ENCODE data around the gene CNEP1R1.
A peak's percentile ranks its signal among the peaks of the same experiment; 100 is the strongest.
"Not testable (repeated sequence)": the region's sequence is repeated elsewhere in the genome, so short reads cannot be mapped to it uniquely, and the experiment has no call there.

Gene CNEP1R1, protein sequence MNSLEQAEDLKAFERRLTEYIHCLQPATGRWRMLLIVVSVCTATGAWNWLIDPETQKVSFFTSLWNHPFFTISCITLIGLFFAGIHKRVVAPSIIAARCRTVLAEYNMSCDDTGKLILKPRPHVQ

DNA sequence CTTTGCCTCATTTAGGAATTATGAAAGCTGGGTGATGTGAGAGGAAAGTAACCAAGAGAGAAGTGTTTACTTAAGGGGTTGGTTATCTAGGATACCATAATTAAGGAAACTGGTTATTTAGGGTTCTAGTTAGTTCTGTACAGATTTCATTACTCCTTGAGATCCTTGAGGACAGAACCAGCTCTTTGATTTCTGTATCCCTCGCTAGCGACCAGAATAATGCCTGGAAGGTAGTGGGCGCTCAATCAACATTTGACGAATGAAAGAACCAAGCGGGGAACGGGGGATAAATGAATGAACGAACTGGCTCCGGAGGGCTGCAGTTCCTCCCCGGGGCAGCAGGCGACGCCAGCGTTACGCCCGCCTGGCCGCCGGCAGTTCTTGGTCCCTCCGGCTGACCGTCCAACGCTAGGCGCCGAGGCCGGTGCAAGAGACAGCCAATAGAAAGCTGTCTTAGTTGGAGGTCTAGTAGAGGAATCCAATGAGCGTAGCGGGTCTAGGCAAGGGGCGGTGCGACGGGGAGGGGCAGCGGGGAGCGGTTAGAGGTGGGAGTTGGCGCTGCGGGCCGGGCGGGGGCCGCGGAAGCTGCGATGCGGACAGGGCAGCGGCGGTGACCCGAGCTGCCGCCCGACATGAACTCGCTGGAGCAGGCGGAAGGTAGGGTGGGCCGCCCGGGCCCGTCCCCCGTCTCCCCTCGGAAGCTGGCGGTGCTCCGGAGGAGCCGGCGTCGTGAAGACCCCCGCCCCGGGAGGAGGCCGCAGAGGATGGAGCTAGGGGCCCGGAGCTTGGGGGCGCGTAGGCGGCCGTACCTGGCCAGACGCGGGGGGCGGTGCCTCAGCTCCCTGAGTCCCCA lies at the start of gene CNEP1R1:
CNEP1R1 (plus strand) TSS at position 542 of the 853 bp plus-strand sequence; CDS start at position 633, 91 bp downstream.
- peak; percentile 70 for DNase-seq

- no peak for DNase-seq
These were observed 47.6 kb upstream of the CNEP1R1 start for GRCh38 chr16:49977427-49977826.

GRCh38 chr16:49978569-49979326 lies 46.3 kb upstream of the CNEP1R1 start:
- DNase-seq, result no peak

DNA sequence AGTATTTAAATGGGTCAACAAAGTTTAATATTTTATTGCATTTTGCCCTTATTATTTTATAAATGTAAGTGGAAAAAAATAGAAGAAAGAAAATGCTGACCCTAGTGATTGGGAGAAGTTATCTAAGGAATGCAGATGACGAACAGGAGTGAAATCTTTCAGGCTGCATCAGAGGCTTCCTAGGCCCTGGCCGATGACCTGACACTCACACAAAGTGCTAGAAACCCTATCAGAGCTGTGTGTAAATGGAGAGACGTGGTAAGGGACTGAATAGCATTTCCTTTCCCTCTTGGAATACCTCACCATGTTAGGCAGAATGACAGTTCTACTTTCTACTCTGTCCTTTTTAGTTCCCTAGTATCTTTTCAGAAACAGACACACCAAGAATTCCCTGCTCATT lies 44.9 kb upstream of the CNEP1R1 start:
- no peak for DNase-seq

DNA sequence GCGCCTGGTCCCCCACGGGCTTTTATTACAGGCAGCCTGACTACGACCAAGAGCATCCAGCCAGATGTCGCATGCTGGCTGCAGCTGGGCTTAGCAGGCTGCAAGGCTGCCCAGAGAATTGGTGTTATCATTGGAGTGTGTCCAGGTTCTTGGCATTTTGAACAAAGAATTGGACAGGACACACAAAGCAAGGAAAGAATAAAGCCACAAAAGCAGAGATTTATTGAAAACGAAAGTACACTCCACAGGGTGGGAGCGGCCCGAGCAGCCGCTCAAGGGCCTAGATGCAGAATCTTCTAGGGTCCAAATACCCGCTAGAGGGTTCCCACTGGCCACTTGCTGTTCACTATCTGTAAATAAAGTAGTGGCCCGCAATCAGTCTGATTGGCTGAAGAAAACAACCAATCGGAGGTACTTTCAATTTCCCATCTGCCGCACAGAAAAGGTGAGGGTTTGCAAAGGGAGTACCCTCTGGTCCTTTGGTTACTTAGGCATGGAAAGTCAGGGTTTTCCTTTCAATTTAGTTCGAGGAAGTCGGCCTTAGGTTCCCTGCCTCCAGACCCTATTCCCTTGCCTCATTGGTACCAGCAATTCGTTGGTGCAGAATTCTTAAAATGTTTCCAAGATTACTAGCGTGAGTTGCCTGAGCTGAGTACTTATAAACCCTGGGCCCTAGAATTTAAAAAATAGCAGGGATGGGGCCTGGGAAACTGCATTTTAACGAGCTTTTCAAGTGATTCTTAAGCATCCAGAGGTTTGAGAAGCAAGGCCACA lies 38.5 kb upstream of the CNEP1R1 start:
- DNase-seq, result peak; percentile 0

- DNase-seq, result no peak
These were observed 37.6 kb upstream of the CNEP1R1 start for GRCh38 chr16:49987381-49987780.

- no peak for DNase-seq
These were observed 32.2 kb upstream of the CNEP1R1 start for GRCh38 chr16:49992825-49993224.

DNA sequence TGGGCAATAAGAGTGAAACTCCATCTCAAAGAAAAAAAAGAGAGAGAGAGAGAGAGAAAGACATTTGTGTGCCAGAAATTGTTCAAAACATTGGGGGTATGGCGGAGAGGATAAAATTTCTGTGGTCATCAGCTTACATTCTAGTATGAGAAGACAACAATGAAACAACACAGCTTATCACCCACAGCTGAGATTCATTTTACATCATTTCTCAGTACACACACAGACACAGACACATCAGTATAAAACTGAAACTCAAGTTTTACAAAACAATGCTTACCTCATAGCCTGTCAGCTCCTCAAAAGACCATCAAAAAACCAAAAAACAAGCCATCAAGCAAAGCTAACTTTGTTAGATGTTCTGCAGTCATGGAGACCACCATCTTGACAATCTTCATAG lies 31.4 kb upstream of the CNEP1R1 start:
- no peak for DNase-seq

DNA sequence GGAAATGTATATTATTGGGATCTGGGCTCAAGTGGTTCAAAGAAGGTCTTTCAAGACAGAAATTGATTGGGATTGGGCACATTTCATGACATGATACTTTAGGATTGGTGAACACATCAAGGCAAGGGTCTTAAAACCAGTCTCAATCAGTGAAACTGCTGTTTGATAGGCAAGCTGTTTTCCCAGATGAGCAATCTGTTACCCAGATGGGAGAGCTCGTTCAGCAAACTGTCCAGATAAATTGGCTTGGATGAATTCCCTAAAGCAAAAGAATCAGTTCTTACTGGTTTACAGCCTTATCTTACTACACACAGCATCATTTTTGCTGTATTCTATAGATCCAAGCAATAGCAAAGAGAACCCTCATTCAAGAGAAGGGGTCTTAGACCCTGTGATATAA lies 31.0 kb upstream of the CNEP1R1 start:
- DNase-seq, result no peak

DNA sequence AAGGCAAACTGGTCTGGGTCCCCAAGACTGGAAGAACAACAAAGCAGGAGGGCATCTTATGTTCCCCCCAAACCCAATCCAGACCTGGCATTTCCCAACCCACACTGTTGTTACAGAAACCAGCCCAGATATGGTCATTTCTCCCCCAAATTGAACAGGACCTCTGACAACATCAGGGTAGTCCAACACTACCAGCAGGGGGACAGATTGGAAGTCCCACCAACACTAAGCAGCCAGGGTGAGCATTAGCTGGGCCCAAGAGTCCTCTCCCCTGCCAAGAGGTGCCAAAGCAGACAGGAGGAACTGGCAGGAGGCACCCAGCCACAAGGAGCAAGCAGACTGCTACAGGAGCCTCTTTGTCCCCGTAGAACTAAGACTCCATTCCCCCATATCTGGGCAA lies 29.3 kb upstream of the CNEP1R1 start:
- DNase-seq, result no peak

- DNase-seq, result no peak
These were observed 27.2 kb upstream of the CNEP1R1 start for GRCh38 chr16:49997721-49998251.

DNA sequence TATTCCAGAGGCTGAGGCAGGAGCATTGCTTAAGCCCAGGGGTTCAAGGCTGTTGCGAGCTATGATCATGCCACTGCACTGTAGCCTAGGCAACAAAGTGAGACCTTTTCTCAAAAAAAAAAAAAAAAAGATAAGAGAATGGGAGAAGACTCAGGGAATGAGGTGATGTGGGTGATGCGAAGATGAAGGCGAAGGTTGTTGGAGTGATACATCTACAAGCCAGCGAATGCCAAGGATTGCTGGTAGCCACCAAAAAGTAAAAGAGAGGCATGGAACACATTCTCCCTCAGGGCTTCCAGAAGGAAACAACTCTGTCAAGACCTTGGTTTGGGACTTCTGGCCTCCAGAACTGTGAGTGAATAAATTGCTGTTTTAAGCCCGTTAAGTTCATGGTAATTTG lies 26.0 kb upstream of the CNEP1R1 start:
- no peak for DNase-seq

- DNase-seq, result no peak
These were observed 23.9 kb upstream of the CNEP1R1 start for GRCh38 chr16:50001144-50001543.

DNA sequence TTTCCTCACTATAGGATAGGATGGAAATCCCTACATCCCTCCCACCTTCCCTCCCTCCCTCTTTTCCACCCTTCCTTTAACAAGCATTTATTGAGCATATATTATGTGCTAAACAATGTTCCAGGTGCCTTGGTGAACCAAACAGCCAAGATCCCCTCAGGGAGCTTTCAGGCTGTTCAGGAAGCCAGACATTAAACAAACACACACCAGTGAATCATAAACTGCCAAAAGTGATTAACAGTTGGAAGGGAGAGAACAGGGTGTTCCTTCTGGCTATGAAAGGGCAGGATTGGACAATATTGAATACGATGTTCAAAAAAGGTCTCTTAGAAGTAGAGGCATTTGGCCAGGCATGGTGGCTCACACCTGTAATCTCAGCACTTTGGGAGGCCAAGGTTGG lies 22.8 kb upstream of the CNEP1R1 start:
- DNase-seq, result no peak

DNA sequence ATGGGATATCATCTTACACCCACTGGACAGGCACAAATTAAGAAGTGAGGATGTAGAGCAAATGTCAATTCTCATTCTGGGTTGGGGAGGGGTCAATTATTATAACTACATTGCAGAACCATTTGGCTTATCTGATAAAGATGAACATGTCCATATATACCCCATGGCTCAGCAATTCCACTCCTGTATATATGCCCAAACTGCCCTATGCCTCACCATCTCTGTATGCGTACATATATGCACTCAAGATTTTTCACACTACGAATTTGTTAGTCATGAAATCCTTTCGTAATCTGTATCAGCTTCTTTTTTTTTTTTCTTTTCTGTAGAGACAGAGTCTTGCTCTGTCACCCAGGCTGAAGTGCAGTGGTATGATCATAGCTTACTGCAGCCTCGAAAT lies 20.8 kb upstream of the CNEP1R1 start:
- no peak for DNase-seq

DNA sequence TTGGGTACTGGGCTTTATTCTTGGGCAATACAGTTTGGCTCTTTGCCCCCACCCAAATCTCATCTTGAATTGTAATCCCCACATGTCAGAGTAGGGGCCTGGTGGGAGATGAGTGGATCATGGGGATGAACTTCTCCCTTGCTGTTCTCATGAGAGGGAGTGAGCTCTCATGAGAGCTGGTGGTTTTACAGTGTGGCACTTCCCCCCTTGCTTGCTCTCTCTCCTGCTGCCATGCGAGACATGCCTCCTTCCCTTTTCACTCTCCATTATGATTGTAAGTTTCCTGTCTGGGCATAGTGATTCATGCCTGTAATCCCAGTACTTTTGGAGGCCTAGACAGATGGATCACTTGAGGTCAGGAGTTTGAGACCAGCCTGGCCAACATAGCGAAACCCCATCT lies 18.1 kb upstream of the CNEP1R1 start:
- DNase-seq, result no peak

GRCh38 chr16:50007744-50008143 lies 17.3 kb upstream of the CNEP1R1 start:
- DNase-seq, result no peak

- no peak for DNase-seq
These were observed 14.8 kb upstream of the CNEP1R1 start for GRCh38 chr16:50010212-50010611.

DNA sequence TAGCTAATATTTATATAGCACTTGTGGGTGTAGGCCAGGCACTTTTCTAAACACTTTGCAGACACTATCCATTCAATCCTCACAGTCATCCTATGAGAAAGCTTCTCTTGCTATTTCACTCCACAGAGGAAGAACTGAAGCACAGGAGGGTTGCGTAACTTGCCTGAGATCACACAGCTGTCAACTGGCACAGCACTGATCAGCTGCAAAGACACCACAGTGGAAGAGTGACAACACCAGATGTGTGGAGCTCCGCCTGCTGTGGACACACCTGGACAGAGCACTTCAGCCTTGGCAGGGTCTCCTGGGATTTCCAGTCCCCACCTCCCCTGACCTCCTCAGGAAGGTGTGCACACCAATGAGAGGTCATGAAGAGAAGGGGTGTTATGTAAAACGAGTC lies 13.3 kb upstream of the CNEP1R1 start:
- no peak for DNase-seq

DNA sequence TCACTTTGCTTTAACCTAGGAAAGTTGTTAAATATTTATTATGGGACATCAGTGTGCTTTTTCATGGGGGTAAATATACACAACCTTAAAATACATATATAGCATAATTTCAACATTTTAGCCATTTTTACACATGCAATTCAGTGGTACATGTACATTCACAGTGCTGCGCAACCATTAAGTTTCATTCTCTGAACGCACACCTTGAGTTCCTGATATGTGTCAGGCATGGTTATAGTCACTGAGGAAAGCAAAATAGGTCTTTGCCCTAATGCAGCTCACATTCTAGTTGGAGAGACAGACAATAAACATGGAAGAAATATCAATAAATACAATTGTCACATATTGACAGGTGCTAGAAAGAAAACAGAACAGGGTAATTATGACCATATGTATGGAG lies 12.8 kb upstream of the CNEP1R1 start:
- no peak for DNase-seq

- DNase-seq, result not testable (repeated sequence)
These were observed 10.8 kb upstream of the CNEP1R1 start for GRCh38 chr16:50014211-50014610.

DNA sequence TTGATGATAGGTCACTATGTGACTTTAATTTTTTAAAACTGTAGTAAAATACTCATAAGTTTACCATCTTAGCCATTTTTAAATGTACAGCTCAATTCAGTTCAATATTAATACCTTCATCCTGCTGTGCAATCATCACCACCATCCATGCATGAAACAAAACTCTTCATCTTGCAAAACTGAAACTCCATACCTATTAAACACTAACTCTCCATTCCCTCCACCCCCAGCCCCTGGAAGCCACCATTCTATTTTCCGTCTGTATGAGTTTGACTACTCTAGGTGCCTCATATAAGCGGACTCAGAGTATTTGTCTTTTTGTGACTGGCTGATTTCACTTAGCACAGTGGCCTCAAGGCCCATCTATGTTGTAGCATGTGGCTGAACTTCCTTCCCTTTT lies 9.4 kb upstream of the CNEP1R1 start:
- DNase-seq, result no peak

- no peak for DNase-seq
These were observed 7.5 kb upstream of the CNEP1R1 start for GRCh38 chr16:50017553-50017952.

Data from DMS79 treated with DMSO at 0.1 percent for 48 hours (cell line).